ENCODE results near the gene SMARCD2.

SMARCD2 gene

DNA sequence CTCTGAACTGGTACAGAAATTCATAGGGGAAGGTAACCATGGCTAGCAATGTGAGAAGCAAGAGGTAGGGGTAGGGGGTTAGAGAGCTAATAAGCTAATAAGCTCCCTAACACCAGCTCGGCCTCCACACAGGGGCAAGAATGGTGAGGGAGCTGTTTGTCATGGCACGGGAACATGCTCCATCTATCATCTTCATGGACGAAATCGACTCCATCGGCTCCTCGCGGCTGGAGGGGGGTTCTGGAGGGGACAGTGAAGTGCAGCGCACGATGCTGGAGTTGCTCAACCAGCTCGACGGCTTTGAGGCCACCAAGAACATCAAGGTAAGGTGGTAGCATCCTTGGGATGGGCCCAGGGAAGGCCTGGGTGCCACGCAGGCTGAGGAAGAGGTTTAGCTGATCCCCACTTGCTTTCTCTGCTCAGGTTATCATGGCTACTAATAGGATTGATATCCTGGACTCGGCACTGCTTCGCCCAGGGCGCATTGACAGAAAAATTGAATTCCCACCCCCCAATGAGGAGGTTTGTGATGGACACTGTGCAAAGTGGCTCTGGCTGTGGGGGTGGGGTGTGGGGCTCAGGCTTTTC lies 11.5 kb downstream of the SMARCD2 start:
- DNase-seq: no peak

DNA sequence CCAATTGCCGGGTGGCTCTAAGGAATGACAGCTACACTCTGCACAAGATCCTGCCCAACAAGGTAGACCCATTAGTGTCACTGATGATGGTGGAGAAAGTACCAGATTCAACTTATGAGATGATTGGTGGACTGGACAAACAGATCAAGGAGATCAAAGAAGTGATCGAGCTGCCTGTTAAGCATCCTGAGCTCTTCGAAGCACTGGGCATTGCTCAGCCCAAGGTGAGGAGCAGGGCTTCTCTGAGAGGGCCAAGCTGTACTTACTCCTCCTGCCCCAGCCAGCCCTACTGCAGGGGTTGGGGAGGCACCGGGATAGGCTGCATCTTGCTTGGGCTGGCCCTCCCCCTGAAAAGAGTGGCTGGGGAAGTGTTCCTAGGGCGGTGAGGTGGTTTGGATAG lies 12.2 kb downstream of the SMARCD2 start:
- DNase-seq: no peak

DNA sequence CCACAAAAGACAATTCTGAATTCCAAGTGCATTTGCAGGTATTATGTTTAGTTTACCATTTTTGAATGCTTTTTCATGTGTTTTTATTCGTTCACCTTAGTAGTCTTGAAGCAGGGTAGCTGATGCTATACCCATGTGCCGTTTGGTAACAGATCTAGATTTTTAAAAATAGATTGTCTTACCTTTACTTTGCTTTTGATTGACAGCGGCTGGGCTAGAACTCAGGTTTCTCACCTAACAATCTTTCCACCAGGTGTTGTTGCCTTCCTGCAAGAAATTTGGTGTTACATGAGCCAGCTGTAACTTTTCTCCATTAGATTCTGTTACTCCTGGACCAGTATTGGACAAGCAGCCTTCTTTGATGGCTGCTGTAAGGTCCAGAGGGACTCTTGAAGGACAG lies 13.5 kb downstream of the SMARCD2 start:
- DNase-seq: no peak

DNA sequence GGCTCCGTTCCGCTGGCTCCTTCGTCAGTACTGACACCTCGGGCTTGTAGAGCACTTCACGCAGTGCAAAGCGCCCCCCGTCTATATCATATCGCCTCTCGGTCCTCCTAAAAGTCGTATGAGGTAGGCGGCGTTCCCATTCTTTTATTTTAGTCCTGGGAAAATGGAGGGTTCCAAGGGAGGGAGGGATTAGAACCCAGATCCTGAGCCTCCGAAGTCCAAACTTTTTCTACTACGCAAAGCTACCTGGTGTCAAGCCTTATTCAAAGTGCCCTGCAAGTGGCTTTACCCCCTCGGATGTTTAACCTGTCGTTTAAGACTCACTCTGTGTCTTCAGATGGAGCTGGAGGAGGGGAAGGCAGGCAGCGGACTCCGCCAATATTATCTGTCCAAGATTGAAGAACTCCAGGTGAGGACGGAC lies 14.7 kb downstream of the SMARCD2 start:
- DNase-seq: peak in 1 of 2 experiments; percentile 9

DNA sequence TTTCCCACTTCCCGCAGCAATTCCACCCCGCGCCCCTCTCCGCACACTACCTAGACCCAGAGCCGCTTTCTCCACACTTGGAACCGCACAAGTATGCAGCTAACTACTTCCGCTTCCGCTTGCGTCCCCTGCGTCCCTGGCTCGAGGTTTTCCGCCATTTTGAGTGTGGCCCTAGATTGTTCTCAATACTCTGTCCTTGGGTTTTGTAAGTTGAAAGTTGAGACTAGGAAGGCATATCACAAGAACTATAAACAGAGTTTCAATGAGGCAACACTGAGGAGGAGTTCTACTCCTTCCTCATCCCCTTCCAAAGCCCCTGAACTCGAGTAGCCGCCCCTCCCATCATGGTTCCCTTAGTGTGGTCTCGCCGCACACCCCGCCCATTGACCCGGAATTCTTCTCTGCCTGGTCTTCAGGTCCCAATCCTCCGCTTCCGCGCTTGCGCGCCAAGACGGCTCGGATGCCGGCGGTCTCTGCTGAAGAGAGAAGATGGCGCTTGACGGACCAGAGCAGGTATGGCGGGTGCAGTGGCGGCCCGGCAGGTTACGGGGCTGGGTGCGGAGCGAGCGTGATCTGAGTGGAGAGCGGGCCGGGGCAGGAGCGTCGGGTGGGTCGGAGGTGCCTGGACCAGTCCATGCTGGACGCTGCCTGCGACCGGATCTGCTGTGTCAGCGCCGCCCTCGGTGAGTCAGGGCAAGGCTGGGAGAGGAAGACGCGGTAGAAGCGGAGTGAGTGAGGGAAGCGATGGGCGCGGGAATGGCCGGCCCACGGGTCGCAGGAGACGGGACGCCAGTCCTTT lies 15.3 kb downstream of the SMARCD2 start, which contains the start of the genes FTSJ3 and PSMC5:
TSS of gene FTSJ3 (minus strand) at position 662 of the 799 bp plus-strand sequence. CDS start 761 bp downstream, outside the sequence.
TSS of gene PSMC5 (plus strand) at position 430 of the 799 bp plus-strand sequence. CDS start at position 490, 60 bp downstream.
- DNase-seq: peak; percentile 95 to 97

DNA sequence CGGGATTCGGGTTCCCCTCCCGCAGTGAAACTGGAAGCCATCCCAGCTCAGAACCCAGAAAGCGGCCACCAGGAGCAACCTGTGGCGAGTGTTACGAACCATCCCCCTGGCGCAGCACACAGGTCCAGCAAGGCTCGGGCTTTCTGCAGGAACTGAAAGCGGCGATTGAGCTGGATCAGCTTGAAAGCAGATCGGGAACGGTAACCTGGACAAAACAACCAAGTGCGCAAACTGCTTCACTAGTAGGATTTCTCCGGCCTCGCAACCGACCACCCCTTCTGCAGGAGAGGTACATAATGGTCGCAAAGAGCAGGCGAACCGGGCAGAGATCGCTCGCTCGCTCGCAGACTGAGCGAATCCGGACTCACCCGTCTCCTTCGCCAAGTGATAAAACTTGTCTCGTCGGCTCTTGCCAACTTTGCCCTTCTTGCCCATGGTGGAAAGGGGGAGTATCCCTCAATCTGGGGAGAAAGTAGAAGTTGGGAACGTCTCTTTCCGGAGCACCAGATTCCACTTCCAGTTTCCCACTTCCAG lies 15.9 kb downstream of the SMARCD2 start:
- no peak for DNase-seq

DNA sequence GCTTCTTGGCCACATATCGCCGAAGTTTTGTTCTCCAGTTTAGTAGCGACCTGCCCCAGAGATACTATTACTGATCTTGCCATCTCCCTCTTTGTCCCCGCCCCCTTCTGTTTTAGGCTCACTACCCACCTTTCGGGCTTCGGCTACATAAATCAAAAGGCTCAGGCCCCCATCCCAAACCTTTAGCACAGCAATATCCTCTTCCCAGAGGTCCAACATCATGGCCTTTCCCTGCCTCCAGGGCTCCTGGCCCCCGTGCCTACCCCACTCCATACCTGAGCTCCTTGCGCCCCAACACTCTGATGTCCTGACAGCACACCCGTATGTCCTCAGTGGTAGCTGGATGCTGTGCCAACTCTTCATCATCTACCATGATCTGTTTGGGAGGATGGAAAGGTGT lies 18.1 kb downstream of the SMARCD2 start:
- no peak for DNase-seq

DNA sequence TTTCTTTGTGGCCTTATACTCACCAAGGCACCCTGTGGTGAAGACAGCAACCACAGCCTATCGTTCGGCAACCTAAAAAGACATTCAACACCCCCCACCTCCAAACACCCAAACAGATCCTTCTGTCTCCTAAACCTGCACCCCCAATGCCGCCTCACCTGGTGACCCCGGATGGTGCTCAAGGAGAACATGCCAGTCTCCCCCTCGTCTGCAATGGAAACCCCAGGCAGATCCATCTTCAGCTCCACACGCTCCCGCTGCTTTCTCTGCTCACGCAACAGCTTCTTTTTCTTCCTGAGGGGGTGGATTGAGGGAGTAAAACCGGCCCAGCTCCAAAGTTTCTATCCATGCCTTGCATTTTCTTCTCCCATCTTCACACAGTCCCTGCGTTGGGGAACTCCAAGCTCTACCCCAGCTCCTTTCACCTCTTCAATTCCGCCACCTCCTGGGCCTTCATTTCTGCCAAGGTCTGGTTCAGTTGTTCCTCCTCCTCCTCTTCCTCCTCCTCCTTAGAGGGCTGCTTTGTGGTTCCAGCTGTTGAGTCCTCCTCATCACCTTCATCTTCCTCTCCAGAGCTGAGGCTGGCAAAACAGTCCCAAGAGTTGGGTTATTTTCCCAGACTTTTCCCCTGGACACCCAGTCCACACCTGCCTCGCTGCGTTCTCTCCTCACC lies 18.7 kb downstream of the SMARCD2 start:
- no peak for DNase-seq

DNA sequence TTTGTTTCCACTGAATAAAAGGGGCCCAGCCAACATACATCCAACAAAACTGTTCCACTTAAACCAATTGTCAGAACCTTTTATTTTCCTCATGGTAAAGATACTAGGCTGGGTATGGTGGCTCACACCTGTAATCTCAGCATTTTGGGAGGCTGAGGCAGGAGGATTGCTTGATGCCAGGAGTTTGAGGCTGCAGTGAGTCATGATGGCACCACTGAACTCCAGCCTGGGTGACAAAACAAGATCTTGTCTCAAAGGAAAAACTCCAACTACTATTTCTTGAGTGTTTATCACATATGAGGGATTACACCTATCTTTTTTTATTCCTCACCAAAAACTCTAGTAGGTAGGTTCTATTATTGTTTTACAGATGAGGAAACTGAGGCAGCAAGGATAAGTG lies 19.9 kb downstream of the SMARCD2 start:
- no peak for DNase-seq

DNA sequence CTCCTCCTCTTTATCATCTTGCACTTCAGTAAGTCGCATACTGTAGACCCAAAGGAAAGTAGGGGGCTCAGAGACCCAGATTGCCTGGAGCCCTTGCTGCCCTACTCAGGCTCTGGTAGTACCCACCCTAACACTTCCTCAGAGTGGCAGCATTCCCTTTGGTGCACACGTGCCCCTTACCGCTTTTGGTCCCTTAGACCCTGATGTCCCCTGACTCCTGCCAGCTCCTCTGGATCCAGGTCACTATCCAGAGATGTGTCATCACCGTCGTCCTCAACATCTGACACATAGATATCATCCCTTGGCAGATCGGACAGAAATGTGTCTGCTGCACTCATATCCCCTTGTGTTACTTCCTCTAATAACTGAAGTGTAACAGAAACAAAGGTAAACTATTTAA lies 20.7 kb downstream of the SMARCD2 start:
- no peak for DNase-seq

DNA sequence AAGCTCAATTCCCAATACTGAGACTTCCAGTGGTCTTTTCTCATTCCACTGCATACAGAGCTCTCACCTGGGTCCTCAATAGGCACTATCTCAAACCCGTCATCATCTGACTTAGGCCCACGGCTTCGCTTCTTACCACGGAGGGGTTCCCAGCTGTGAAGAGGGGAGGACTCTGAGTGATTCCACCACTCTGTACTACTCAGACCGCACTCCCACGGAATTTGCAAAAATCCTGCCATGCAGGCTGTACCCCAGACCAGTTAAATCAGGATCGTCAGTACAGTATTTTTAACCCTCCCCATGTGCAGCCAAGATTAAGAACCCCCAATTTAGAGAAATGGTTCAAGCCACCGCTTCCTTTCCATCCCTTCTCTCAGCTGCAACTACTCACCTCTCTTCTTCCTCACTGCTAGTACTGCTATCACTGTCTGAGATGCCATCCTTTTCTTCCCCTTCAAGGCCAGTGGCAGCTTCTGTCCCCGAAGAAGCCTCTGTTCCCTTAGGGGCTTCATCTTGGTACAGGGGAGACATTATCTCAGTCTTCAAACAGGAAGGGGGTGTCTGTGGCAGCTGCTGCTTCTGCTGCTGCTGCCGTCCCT lies 21.4 kb downstream of the SMARCD2 start:
- no peak for DNase-seq

DNA sequence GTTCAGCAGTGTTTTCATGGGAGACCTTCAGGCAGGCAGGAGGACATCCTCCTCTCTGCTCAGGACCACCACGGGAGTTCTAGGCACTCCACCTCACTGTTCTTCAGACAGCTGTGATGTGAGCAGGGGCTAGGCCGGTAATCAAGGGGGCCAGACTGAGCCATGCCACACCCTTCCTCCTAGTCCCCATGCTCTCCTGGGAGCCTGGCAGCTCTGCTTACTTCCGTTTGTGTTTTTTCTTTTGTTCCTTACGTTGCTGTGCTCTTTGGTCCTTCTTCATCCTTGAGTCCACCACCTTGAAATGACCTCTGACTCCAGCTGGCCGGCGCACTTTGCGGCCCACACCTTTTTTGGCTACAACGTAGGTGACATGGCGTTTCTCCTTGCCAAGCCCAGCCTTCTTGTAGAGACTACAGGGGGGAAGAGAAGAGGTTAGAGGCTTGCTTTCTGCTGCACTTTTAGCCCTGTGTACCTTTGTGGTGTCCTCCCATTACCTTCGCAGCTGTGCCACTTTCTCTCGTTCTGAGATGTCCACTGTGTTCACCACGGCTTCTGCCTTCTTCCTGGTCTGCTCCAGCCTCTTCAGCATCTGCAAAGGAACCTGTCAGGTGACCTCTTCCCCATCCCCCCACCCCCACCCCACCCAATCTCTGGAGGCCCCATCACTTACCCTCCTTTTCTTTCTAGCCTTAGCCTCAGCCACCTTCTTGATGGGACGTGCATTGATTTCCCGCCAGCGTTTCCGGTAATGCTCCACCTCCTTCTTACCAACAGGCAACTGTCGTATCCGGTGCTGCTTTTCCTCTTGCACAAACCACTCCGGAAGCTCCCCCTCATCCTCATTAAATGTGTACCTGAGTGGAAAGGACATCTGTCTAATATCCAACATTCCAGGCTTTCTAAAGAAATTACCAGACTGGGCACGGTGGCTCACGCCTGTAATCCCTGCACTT lies 22.6 kb downstream of the SMARCD2 start:
- DNase-seq: no peak

DNA sequence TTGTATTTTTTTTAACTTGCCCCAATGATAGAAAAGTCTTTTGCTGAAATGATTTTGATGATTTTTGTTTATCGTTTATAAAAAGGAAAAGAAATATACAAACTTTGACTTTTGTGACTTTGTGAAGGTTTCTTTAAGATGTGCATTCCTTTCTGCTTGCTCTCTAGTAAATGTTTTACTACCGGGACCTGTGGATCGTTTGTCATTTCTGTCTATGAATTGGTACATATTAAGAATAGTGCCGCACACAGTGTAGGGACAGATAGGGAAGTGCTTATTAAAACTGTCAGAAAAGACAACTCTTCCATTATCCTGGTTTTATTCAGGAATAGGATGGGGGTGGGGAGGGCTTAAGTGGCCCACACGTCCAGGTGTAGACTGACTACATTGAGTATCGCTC lies 23.4 kb downstream of the SMARCD2 start:
- no peak for DNase-seq

DNA sequence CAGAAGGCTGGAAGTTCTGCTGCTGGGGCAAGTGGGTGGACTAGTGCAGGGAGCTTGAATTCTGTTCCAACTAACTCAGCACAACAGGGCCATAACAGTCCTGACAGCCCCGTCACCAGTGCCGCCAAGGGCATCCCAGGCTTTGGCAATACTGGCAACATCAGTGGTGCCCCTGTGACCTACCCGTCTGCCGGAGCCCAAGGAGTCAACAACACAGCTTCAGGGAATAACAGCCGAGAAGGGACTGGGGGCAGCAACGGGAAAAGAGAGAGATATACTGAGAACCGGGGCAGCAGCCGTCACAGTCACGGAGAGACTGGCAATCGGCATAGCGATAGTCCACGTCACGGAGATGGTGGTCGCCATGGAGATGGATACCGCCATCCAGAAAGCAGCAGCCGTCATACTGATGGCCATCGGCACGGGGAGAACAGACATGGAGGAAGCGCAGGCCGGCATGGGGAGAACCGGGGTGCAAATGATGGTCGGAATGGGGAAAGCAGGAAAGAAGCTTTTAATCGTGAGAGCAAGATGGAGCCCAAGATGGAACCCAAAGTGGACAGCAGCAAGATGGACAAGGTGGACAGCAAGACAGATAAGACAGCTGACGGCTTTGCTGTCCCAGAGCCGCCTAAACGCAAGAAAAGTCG lies 24.6 kb downstream of the SMARCD2 start:
- no peak for DNase-seq

DNA sequence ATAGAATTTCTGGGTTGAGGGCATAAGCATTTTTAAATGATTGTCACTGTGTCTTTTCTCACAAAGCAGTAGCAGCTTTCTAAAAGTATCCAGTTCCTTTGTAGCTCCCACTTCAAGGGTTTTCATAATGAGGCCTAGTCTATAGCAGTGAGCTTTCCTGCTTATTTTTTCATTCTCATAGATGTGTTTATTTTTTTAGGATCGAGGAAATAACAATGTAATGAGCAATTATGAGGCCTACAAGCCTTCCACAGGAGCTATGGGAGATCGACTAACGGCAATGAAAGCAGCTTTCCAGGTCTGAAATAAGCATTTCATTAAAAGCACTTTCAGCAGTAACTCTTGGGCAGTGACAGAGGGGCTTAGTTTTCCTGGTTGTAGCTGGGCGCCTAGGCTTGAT lies 25.8 kb downstream of the SMARCD2 start:
- no peak for DNase-seq

DNA sequence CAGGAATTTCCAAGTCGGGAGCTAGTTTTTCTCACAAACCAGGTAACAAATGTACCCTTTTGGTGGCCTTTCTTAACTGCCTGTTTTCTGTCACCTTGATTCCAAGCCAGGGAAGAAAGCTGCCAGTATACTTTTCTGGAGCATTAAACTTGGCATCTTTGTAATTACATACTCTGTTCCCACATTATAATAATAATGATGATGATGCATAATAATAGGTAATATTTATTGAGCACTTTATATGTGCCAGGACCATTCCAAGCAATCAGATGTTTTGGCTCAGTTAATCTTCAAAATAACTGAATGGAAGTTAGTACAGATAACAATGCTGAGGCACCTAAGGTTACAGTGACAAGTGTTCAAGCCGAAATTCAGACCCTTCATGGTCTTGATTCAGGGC lies 26.4 kb downstream of the SMARCD2 start:
- DNase-seq: no peak

DNA sequence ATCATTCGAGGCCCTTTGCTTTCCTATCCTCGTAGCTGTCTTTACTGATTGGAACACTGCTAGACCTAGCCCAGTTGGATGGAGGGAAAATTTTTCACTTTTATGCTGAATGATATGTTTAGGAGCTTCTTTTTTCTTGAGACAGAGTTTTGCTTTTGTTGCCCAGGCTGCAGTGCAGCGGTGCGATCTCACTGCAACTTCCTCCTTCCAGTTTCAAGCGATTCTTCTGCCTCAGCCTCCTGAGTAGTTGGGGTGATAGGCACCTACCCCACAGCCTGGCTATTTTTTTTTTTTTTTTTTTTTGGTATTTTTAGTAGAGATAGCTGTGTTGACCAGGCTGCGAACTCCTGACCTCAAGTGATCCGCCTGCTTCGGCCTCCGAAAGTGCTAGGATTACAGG lies 32.5 kb downstream of the SMARCD2 start:
- no peak for DNase-seq

DNA sequence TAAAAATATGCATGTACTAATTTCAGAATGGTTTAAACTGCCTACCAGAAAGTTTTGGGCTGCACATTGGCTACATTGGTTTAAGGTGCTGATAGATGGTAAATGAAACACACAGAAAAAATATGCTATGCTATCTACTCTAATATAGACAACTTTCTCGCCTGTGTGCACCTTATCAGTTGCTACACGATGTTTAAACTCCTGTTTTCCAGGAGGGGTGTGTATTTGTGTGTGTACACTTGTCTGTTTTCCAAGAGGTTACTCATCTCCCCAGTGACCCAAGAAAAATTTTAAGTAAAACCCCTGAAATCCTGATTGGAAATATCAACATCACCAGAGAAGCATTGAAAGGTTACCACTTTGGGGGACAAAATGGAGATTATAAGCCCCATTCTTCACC lies 36.9 kb downstream of the SMARCD2 start:
- DNase-seq: no peak

DNA sequence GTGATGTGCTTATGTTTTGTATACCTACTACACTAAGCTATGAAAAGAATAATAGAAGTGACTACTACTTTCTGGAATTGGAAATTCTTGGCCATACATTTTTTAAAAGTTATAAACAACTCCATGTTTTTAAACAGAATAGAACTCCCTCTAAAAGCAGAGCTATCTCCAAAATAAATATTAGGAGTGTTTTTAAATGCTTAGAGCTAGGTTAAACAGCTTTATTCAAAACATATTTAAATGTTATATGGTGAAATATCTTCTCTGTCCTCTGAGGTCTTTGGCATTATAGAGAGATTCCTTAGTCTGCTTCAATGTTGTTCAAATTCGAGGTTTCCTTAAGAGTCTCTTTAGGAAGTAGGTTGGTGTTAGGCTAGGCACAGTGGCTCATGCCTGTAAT lies 38.2 kb downstream of the SMARCD2 start:
- no peak for DNase-seq

DNA sequence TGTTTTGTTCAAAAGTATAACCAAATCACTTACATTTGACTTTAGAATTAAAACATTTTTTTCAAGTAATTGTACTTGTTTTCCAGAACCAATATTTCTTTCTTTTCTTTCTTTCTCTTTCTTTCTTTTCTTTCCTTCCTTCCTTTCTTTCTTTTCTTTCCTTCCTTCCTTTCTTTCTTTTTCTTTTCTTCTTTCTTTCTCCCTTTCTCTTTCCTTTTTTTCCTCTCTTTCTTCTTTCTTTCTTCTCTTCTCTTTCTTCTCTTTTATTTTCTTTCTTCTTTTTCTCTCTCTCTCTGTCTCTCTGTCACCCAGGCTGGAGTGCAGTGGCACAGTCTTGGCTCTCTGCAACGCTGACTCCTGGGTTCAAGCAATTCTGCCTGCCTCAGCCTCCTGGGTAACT lies 41.7 kb downstream of the SMARCD2 start:
- no peak for DNase-seq

DNA sequence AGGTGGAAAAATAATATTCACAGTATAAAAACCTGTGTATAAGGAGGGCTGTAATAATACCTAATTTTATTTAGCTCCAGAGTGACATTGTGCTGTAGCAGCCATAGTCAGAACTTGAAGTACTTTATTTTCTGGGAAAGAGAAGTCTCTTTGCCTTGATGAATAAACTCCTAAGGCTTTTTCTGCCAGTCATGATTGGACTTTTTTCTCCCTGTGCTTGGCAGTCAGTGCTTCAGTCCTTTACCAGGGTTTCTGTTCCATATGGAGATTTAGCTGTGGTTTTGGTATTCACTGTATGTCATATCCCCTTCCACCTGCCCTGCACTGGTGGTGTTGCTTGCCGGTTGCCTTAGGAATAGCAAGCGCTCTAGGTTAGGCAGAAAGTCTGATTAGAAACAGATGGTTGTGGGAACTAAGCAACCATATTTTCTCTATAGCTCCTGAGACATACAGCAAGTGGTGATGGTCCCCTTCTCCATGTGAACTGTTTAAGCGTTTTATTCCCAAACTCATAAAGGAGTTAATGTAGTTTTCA lies 43.8 kb downstream of the SMARCD2 start:
- no peak for DNase-seq

All from NCI-H2081 (cell line).